Coronary artery (tissue), 2 donors: ENCODE data around the gene TOP3A.

Experiments used
- DNase-seq: peaks from one replicate; pipeline ENCODE4 v3.0.0-alpha.2; 2017; ENCODE audit warnings: low spot score
- H3K27ac ChIP-seq, 2 donors: fragments of 200-600 bp; sonication (generic); one replicate each; pipeline ENCODE4 v1.5.1; 2016 to 2019
- H3K4me3 ChIP-seq: fragments of 200-600 bp; sonication (generic); 2 replicates; pipeline ENCODE4 v1.5.1; 2016; ENCODE audit warnings: mild to moderate bottlenecking, moderate library complexity
- CTCF ChIP-seq: fragments of 200-600 bp; sonication (generic); IDR thresholded peaks from one replicate; pipeline ENCODE4 v1.5.1; 2019; ENCODE audit warnings: antibody characterized with exemption

TOP3A gene

GRCh38 chr17:18246880-18247612 lies 67.7 kb downstream of the TOP3A start:
- Histone ChIP-seq H3K4me3 (no peak overlapping the region), H3K27ac (peak overlapping the region in 1 of 2 donors; percentile 21)
- no peak for TF ChIP-seq CTCF
- no peak for DNase-seq

- H3K4me3 ChIP-seq: no peak overlapping the region
- TF ChIP-seq CTCF: no peak
- H3K27ac ChIP-seq: no peak overlapping the region
- no peak for DNase-seq
Measured at GRCh38 chr17:18246109-18246725, 68.6 kb downstream of the TOP3A start.

GRCh38 chr17:18245038-18245776 lies 69.6 kb downstream of the TOP3A start:
- Histone ChIP-seq H3K4me3 (no peak overlapping the region), H3K27ac (no peak overlapping the region)
- DNase-seq: no peak
- TF ChIP-seq CTCF: no peak

- TF ChIP-seq CTCF: no peak
- no peak overlapping the region for H3K27ac ChIP-seq
- no peak overlapping the region for H3K4me3 ChIP-seq
- no peak for DNase-seq
Measured at GRCh38 chr17:18241229-18241871, 73.4 kb downstream of the TOP3A start.

- Histone ChIP-seq H3K4me3 (no peak overlapping the region), H3K27ac (no peak overlapping the region)
- no peak for TF ChIP-seq CTCF
- DNase-seq: no peak
Measured at GRCh38 chr17:18240449-18240848, 74.3 kb downstream of the TOP3A start.

- DNase-seq: no peak
Measured at GRCh38 chr17:18238299-18238698, 76.5 kb downstream of the TOP3A start.

More at GRCh38 chr17:18238299-18238698, 76.5 kb downstream of the TOP3A start:
- Histone ChIP-seq H3K27ac (no peak overlapping the region), H3K4me3 (no peak overlapping the region)
- TF ChIP-seq CTCF: no peak
